Panc1 (cell line): ENCODE results near the gene SIGLECL1.

ENCODE experiments used
- CTCF ChIP-seq: fragments of 450-650 bp; IDR thresholded peaks from 2 replicates; pipeline ENCODE4 v1.5.1; 2017; ENCODE audit warnings: mild to moderate bottlenecking
- REST ChIP-seq, 2 experiments: IDR thresholded peaks; 2 replicates each; pipeline ENCODE4 v1.6.1; 2011 to 2012; ENCODE audit warnings: low read depth in 2 of 2, control low read depth in 1 of 2, low read length in 1 of 2, mild to moderate bottlenecking in 1 of 2, moderate library complexity in 1 of 2; ENCODE audit not compliant: insufficient read depth in 1 of 2

- no peak for TF ChIP-seq CTCF
- no peak for TF ChIP-seq REST (IDR thresholded peaks at IDR 0.05; ENCODE audit: insufficient read depth in 1 of 2, low read depth in 2 of 2, low read length in 1 of 2)
These were observed 24.8 kb upstream of the SIGLECL1 start for GRCh38 chr19:51226067-51226466.
